Esophagus muscularis mucosa (tissue), 4 donors: Measurements from ENCODE around the gene PRKCE. TPM values are rescaled to one million over a fixed set of nuclear protein-coding genes. Genes with fewer than 3 reads are reported as not detected.
A peak's percentile ranks its signal among the peaks of the same experiment; 100 is the strongest.

Experiments used
- DNase-seq: peaks from one replicate; pipeline ENCODE4 v3.0.0-alpha.2; 2017; ENCODE audit errors: extremely low spot score
- H3K27ac ChIP-seq, 4 donors: fragments of 200-600 bp; sonication (generic); replicated peaks in 1 of 4; 1 replicate in 3 of 4; 2 replicates in 1 of 4; pipeline ENCODE4 v1.5.1; 2016 to 2019; ENCODE audit warnings: mild to moderate bottlenecking in 1 of 4
- H3K27me3 ChIP-seq, 4 donors: fragments of 200-600 bp; sonication (generic); one replicate each; pipeline versions ENCODE4 v1.5.1 to v1.6.0; 2016 to 2019
- H3K36me3 ChIP-seq, 4 donors: fragments of 200-600 bp; sonication (generic); one replicate each; pipeline ENCODE4 v1.5.1; 2016 to 2019
- H3K4me1 ChIP-seq, 4 donors: fragments of 200-600 bp; sonication (generic); one replicate each; pipeline ENCODE4 v1.5.1; 2016 to 2019
- H3K4me3 ChIP-seq, 4 donors: fragments of 200-600 bp; sonication (generic); 1 replicate in 2 of 4; 2 replicates in 2 of 4; pipeline ENCODE4 v1.5.1; 2016 to 2019; ENCODE audit warnings: mild to moderate bottlenecking in 4 of 4, moderate library complexity in 1 of 4
- H3K9me3 ChIP-seq, 4 donors: fragments of 200-600 bp; sonication (generic); 1 replicate in 3 of 4; 2 replicates in 1 of 4; pipeline ENCODE4 v1.5.1; 2016 to 2019
- EP300 ChIP-seq: sonication (generic); formaldehyde crosslinking; IDR thresholded peaks from one replicate; pipeline ENCODE4 v1.6.1; 2017; ENCODE audit warnings: antibody characterized with exemption
- POLR2A ChIP-seq: fragments of 450-650 bp; IDR thresholded peaks from one replicate; pipeline ENCODE4 v1.6.1; 2017; ENCODE audit warnings: antibody characterized with exemption, moderate library complexity, mild to moderate bottlenecking, low read depth
- POLR2AphosphoS5 ChIP-seq, 2 donors: sonication (generic); formaldehyde crosslinking; IDR thresholded peaks; one replicate each; pipeline ENCODE4 v1.6.1; 2017; ENCODE audit warnings: antibody characterized with exemption in 2 of 2
- WGBS: methylation state at CpG from one replicate; pipeline ENCODE4 v1.1.5; 2018; 5-methylcytosine and 5-hydroxymethylcytosine counted together
- intact Hi-C: fragments of 100-400 bp; cut with DNase I; formaldehyde crosslinking; loops from one replicate; pipeline ENCODE4 v1.15.1; 2023
- total RNA-seq, 4 donors: library from RNA; depleted of rRNA; stranded (reverse); fragments of >200 nt; gene quantifications; one replicate each; pipeline versions ENCODE4 v1.1.0 to v1.2.1, GENCODE V29; 2016
- TF ChIP-seq, protein P1 (sequence below), 3 experiments: fragments of 200-600 bp in 2 of 3; fragments of 450-650 bp in 1 of 3; sonication (generic) in 2 of 3; IDR thresholded peaks; one replicate each; pipeline ENCODE4 v1.5.1; 2017 to 2019; ENCODE audit warnings: antibody characterized with exemption in 3 of 3, mild to moderate bottlenecking in 2 of 3, moderate library complexity in 1 of 3

PRKCE gene
- 10 to 100 TPM; 11.6 to 21.1 (median 13.0) TPM for total RNA-seq

DNA sequence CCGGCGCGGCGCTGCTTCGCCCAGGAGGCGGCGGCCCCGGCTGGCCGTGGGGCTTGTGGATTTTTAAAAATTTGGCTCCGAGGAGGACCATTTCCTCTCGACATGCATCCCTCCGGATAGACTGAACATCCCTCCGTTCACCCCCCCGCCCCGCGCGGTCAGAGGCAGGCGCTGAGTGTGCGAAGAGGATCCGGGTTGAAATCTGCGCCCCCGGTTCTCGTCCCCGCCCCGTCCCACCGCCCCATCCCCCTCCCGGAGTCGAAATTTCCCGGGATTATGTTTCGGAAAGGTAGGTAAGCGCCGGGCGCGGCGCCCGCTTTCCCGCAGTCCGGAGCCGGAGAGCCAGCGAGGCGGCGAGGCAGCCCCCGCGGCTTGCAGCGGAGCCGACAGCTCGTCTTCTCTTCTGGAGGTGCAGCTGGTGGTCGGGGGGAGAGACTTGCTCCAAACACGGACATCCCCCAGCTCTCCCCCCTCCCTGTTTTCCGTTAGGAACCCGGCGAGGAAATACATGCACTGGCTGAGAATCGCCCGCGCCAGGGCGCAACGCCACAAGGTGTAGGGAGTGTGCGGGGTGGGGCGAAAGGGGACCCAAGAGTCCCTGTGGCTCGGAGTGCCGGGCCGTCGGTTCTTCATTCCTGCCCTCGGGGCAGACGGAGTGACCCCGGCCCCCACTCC is at the start of gene PRKCE:
TSS of gene PRKCE (plus strand) at position 261 of the 675 bp plus-strand sequence.
- no peaks in the 10 kb centered on the region for H3K36me3 ChIP-seq
- H3K4me3 ChIP-seq, result peak within 1 kb of the TSS; percentile 89 to 99 (median 94)
- intact Hi-C loops, result no loop called here
- under 1% methylated on average over 27 of the region's 66 CpGs for WGBS
- H3K9me3 ChIP-seq, result no peaks in the 10 kb centered on the region
- TF ChIP-seq EP300 (no peak), POLR2AphosphoS5 (IDR thresholded peaks at IDR 0.05) (no peak), POLR2A (no peak)
- TF ChIP-seq, protein P1, sequence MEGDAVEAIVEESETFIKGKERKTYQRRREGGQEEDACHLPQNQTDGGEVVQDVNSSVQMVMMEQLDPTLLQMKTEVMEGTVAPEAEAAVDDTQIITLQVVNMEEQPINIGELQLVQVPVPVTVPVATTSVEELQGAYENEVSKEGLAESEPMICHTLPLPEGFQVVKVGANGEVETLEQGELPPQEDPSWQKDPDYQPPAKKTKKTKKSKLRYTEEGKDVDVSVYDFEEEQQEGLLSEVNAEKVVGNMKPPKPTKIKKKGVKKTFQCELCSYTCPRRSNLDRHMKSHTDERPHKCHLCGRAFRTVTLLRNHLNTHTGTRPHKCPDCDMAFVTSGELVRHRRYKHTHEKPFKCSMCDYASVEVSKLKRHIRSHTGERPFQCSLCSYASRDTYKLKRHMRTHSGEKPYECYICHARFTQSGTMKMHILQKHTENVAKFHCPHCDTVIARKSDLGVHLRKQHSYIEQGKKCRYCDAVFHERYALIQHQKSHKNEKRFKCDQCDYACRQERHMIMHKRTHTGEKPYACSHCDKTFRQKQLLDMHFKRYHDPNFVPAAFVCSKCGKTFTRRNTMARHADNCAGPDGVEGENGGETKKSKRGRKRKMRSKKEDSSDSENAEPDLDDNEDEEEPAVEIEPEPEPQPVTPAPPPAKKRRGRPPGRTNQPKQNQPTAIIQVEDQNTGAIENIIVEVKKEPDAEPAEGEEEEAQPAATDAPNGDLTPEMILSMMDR (IDR thresholded peaks at IDR 0.05), result no peak
- no peaks in the 10 kb centered on the region for H3K27me3 ChIP-seq
- peaks cover 32 to 71% (median 64%) of the 10 kb centered on the region in 4 donors for H3K4me1 ChIP-seq
- peak within 1 kb of the TSS; percentile 99 to 100 (median 100) for H3K27ac ChIP-seq
- peak; percentile 96 for DNase-seq

DNA sequence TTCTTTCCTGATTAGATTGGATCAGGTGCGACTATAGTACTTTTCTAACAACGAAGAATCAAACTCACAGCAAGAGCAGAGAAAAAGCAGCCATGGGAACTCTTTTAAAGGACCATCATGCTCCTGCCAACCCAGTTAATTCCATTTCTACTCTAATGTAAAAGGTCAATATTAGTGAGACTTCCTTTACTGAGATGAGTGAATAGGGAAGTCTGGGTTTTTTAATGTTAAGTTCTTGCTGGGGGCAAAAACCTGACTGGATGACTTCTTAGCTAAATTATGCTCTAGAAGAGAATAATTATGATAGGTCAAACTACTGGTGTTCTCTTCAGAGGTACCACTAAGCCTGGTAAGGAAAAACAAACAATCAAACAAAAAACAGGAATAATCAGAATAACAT is 48.9 kb upstream of the PRKCE start:
- H3K36me3 ChIP-seq, result peaks cover 18 to 74% (median 42%) of the 10 kb centered on the region in 4 donors
- TF ChIP-seq, protein P1 (IDR thresholded peaks at IDR 0.05), result no peak
- TF ChIP-seq EP300 (no peak), POLR2AphosphoS5 (IDR thresholded peaks at IDR 0.05) (no peak), POLR2A (no peak)
- H3K4me3 ChIP-seq, result no peak overlapping the region
- intact Hi-C loops, result no loop called here
- no peak for DNase-seq
- no peaks in the 10 kb centered on the region for H3K27me3 ChIP-seq
- 95% methylated on average over 2 of the region's 2 CpGs for WGBS
- H3K27ac ChIP-seq, result no peak overlapping the region
- no peaks in the 10 kb centered on the region for H3K9me3 ChIP-seq
- no peaks in the 10 kb centered on the region for H3K4me1 ChIP-seq

DNA sequence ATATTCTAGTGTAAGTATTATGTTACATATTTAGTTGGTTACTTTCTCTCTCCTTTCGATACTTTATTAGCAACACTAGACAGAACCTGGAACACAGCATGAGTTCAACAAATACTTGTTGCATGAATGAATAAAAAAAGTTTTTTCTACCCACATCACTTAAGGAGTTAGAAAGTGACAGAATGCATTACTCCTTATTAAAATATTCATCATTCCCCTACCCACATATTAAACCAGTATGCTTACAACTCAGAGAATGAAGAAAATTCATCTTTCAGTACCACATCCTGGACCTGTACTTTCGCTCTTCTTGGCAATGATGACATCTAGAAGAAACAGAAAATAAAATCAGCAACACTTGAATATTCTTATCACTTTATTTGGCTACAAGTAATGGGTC is 46.4 kb upstream of the PRKCE start:
- no peak overlapping the region for H3K27ac ChIP-seq
- H3K36me3 ChIP-seq, result peaks cover 13 to 49% (median 23%) of the 10 kb centered on the region in 4 donors
- H3K27me3 ChIP-seq, result no peaks in the 10 kb centered on the region
- intact Hi-C loops, result no loop called here
- TF ChIP-seq POLR2A, result no peak
- TF ChIP-seq, protein P1 (IDR thresholded peaks at IDR 0.05), result no peak
- TF ChIP-seq POLR2AphosphoS5 (IDR thresholded peaks at IDR 0.05), result no peak
- TF ChIP-seq EP300, result no peak
- DNase-seq, result no peak
- WGBS, result 94% methylated on average over 2 of the region's 2 CpGs
- H3K9me3 ChIP-seq, result no peaks in the 10 kb centered on the region
- H3K4me3 ChIP-seq, result no peak overlapping the region
- peaks cover 5 to 10% (median 9%) of the 10 kb centered on the region in 4 donors for H3K4me1 ChIP-seq

DNA sequence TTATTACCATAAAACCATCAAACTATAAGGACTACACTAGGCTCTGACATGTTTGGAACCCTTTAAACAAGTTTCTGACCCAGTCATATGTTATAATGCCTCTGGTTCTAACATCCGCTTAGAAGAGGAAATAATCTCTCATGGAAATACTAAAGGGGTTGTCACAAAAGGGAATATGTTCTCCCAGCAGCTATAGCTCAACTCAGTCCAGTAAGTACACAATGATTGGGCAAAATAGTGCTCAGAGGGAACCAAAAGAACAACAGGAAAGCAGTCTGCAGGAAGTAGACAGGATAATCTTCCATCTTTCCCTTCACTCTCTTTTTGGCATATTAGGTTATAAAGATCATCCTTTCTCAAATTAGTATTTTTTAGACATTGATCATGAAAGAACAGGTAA is 44.7 kb upstream of the PRKCE start:
- no peak for DNase-seq
- intact Hi-C loops, result no loop called here
- Histone ChIP-seq H3K27me3 (no peaks in the 10 kb centered on the region), H3K4me3 (no peak overlapping the region), H3K27ac (no peak overlapping the region), H3K9me3 (no peaks in the 10 kb centered on the region), H3K36me3 (peaks cover 1 to 32% (median 11%) of the 10 kb centered on the region in 4 donors), H3K4me1 (peaks cover 10 to 19% (median 18%) of the 10 kb centered on the region in 4 donors)
- TF ChIP-seq POLR2AphosphoS5 (IDR thresholded peaks at IDR 0.05), result no peak
- TF ChIP-seq EP300, result no peak
- TF ChIP-seq POLR2A, result no peak
- TF ChIP-seq, protein P1 (IDR thresholded peaks at IDR 0.05), result no peak
- WGBS, result 79% methylated on average over 1 of the region's 1 CpG
